Adrenal gland (tissue), 5 donors: ENCODE results near the gene PKP4.

ENCODE experiments used
- CTCF ChIP-seq, 6 experiments: fragments of 450-650 bp in 4 of 6; fragments of 200-600 bp in 2 of 6; sonication (generic) in 1 of 6; IDR thresholded peaks; 1 replicate in 5 of 6; 2 replicates in 1 of 6; pipeline versions ENCODE4 v1.5.1 to v1.8.0; 2016 to 2021; ENCODE audit warnings: antibody characterized with exemption in 6 of 6, mild to moderate bottlenecking in 2 of 6, moderate library complexity in 1 of 6
- POLR2A ChIP-seq, 2 donors: fragments of 450-650 bp; IDR thresholded peaks; one replicate each; pipeline ENCODE4 v1.6.1; 2017; ENCODE audit warnings: antibody characterized with exemption in 2 of 2, mild to moderate bottlenecking in 2 of 2, moderate library complexity in 1 of 2
- donor health status: DM: no; HTN: no; CAD: no.

- no peak for TF ChIP-seq POLR2A (IDR thresholded peaks at IDR 0.05)
- no peak for TF ChIP-seq CTCF (IDR thresholded peaks at IDR 0.05)
Measured at GRCh38 chr2:158507679-158508078, 50.9 kb downstream of the PKP4 start.
